ENCODE results near the gene CHAF1B. TPM values are rescaled to one million over a fixed set of nuclear protein-coding genes. Genes with fewer than 3 reads are reported as not detected.

CHAF1B gene
- total and polyA plus RNA-seq, 8 donors, result 1.5 to 4.6 (median 3.1) TPM

GRCh38 chr21:36403713-36404112 is 18.5 kb downstream of the CHAF1B start:
- no peak for DNase-seq
- TF ChIP-seq CTCF (IDR thresholded peaks at IDR 0.05), result no peak
- 91% methylated on average over 5 of the region's 5 CpGs for WGBS, 2 donors
- no peaks in the 10 kb centered on the region for H3K27me3 ChIP-seq
- no peak for FAIRE-seq
- H3K4me3 ChIP-seq, result no peak overlapping the region
- intact Hi-C loops (cut with DNase I), result no loop called here
- no peaks in the 10 kb centered on the region for H3K4me1 ChIP-seq
- H3K9me3 ChIP-seq, result no peaks in the 10 kb centered on the region
- no peak overlapping the region for H3K27ac ChIP-seq
- no peak for ATAC-seq
- no peaks in the 10 kb centered on the region for H3K36me3 ChIP-seq

- 85 to 91% methylated on average over 6 of the region's 6 CpGs for WGBS, 2 donors
- Histone ChIP-seq H3K4me1 (no peaks in the 10 kb centered on the region), H3K27ac (no peak overlapping the region), H3K4me3 (no peak overlapping the region), H3K9me3 (no peaks in the 10 kb centered on the region), H3K36me3 (no peaks in the 10 kb centered on the region), H3K27me3 (no peaks in the 10 kb centered on the region)
- intact Hi-C loops (cut with DNase I), result no loop called here
- DNase-seq (no peak), FAIRE-seq (no peak), ATAC-seq (no peak)
- TF ChIP-seq CTCF (IDR thresholded peaks at IDR 0.05), result no peak
Observed at GRCh38 chr21:36408568-36408967, 23.4 kb downstream of the CHAF1B start.

GRCh38 chr21:36411301-36411700 is 26.1 kb downstream of the CHAF1B start:
- H3K4me3 ChIP-seq, result no peak overlapping the region
- H3K36me3 ChIP-seq, result no peaks in the 10 kb centered on the region
- TF ChIP-seq CTCF (IDR thresholded peaks at IDR 0.05), result no peak
- no peak overlapping the region for H3K27ac ChIP-seq
- ATAC-seq, result no peak
- no peaks in the 10 kb centered on the region for H3K4me1 ChIP-seq
- WGBS, 2 donors, result 93 to 97% methylated on average over 10 of the region's 10 CpGs
- intact Hi-C loops (cut with DNase I), result no loop called here
- no peak for FAIRE-seq
- H3K27me3 ChIP-seq, result no peaks in the 10 kb centered on the region
- no peaks in the 10 kb centered on the region for H3K9me3 ChIP-seq
- DNase-seq, result no peak

- TF ChIP-seq CTCF (IDR thresholded peaks at IDR 0.05), result no peak
- no peak for DNase-seq
- no peaks in the 10 kb centered on the region for H3K4me1 ChIP-seq
- no peaks in the 10 kb centered on the region for H3K27me3 ChIP-seq
- H3K36me3 ChIP-seq, result no peaks in the 10 kb centered on the region
- H3K9me3 ChIP-seq, result no peaks in the 10 kb centered on the region
- no peak for FAIRE-seq
- H3K4me3 ChIP-seq, result no peak overlapping the region
- no peak for ATAC-seq
- intact Hi-C loops (cut with DNase I), result no loop called here
- 89 to 97% methylated on average over 10 to 11 of the region's 11 CpGs for WGBS, 2 donors
- no peak overlapping the region for H3K27ac ChIP-seq
Observed at GRCh38 chr21:36412916-36413315, 27.7 kb downstream of the CHAF1B start.

GRCh38 chr21:36415375-36415774 is 30.2 kb downstream of the CHAF1B start:
- WGBS, 2 donors, result 92 to 93% methylated on average over 6 of the region's 6 CpGs
- Histone ChIP-seq H3K27me3 (no peaks in the 10 kb centered on the region), H3K4me3 (no peak overlapping the region), H3K9me3 (no peaks in the 10 kb centered on the region), H3K27ac (no peak overlapping the region), H3K4me1 (no peaks in the 10 kb centered on the region), H3K36me3 (no peaks in the 10 kb centered on the region)
- DNase-seq (no peak), FAIRE-seq (no peak), ATAC-seq (no peak)
- TF ChIP-seq CTCF (IDR thresholded peaks at IDR 0.05), result no peak
- intact Hi-C loops (cut with DNase I), result no loop called here
